A549 (cell line): Measurements from ENCODE around the gene BICC1. TPM values are rescaled to one million over a fixed set of nuclear protein-coding genes. Genes with fewer than 3 reads are reported as not detected.

Source experiments
- ATAC-seq, 2 experiments: fragments of 200-7000 bp in 1 of 2; fragments of >200 bp in 1 of 2; cut with Nextera tagmentation in 1 of 2; cut with Tn5 transposase in 1 of 2; 3 replicates each; pipeline versions ENCODE4 v1.8.0 to v1.9.1; 2018 to 2020; ENCODE audit warnings: mild to moderate bottlenecking in 1 of 2, moderate library complexity in 1 of 2
- CTCF ChIA-PET: fragments of 300-600 bp; sonication (Branson Sonifier 250); formaldehyde crosslinking; extraction: SDS; loops from one replicate; lab custom pipeline; 2021; ENCODE audit warnings: antibody characterized with exemption, inconsistent platforms; lab: Yijun Ruan, JAX
- POLR2A ChIA-PET: fragments of 350-600 bp; formaldehyde crosslinking; extraction: SDS; loops from one replicate; lab custom pipeline; 2021; ENCODE audit warnings: antibody characterized with exemption, inconsistent platforms; lab: Yijun Ruan, JAX
- DNase-seq, 2 experiments: peaks; one replicate each; pipeline versions ENCODE4 v3.0.0 to v3.0.0-alpha.2; 2011 to 2016; ENCODE audit warnings: low read depth in 1 of 2, low spot score in 1 of 2
- FAIRE-seq: peaks from 2 replicates; lab custom pipeline; 2011; peaks lifted over from hg19 to GRCh38; lab: Jason Lieb, UNC
- H3K27ac ChIP-seq, 2 experiments: fragments of >200 bp; sonication (Bioruptor Twin); formaldehyde crosslinking; 3 replicates each; pipeline ENCODE4 v1.5.1; 2016 to 2017
- H3K4me1 ChIP-seq: fragments of >200 bp; sonication (Bioruptor Twin); formaldehyde crosslinking; 3 replicates; pipeline ENCODE4 v1.6.1; 2016
- H3K4me2 ChIP-seq: fragments of >200 bp; sonication (Bioruptor Twin); formaldehyde crosslinking; 3 replicates; pipeline ENCODE4 v1.6.1; 2016
- H3K4me3 ChIP-seq: fragments of >200 bp; sonication (Bioruptor Twin); formaldehyde crosslinking; 3 replicates; pipeline ENCODE4 v1.5.1; 2016
- H3K9me3 ChIP-seq: fragments of >200 bp; sonication (Bioruptor Twin); formaldehyde crosslinking; 3 replicates; pipeline ENCODE4 v1.6.1; 2016
- BCL3 ChIP-seq: fragments of >200 bp; sonication (Bioruptor Twin); formaldehyde crosslinking; IDR thresholded peaks from 3 replicates; pipeline ENCODE4 v1.6.1; 2016
- CEBPB ChIP-seq, 2 experiments: fragments of >200 bp in 1 of 2; sonication (Bioruptor Twin) in 1 of 2; formaldehyde crosslinking in 1 of 2; IDR thresholded peaks; 2 replicates each; pipeline ENCODE4 v1.6.1; 2012 to 2016
- ELK1 ChIP-seq: fragments of 150-350 bp; IDR thresholded peaks from 2 replicates; pipeline ENCODE4 v1.6.1; 2014; ENCODE audit warnings: low read depth, mild to moderate bottlenecking, low read length
- EP300 ChIP-seq, 2 experiments: fragments of >200 bp; sonication (Bioruptor Twin); formaldehyde crosslinking; IDR thresholded peaks; 2 replicates in 1 of 2; 3 replicates in 1 of 2; pipeline ENCODE4 v1.6.1; 2016 to 2017
- ESRRA ChIP-seq: fragments of 150-350 bp; IDR thresholded peaks from 2 replicates; pipeline ENCODE4 v1.6.1; 2014; ENCODE audit warnings: mild to moderate bottlenecking, low read length, borderline replicate concordance
- FOSL2 ChIP-seq, 2 experiments: fragments of 450-650 bp in 1 of 2; fragments of >200 bp in 1 of 2; sonication (Bioruptor Twin) in 1 of 2; formaldehyde crosslinking; IDR thresholded peaks; 2 replicates each; pipeline versions ENCODE4 v1.5.0 to v1.6.1; 2016 to 2020; ENCODE audit warnings: mild to moderate bottlenecking in 1 of 2, moderate library complexity in 1 of 2
- FOXS1 ChIP-seq: fragments of 250-450 bp; sonication (Bioruptor Pico); IDR thresholded peaks from 2 replicates; pipeline ENCODE4 v1.5.0; 2020; ENCODE audit warnings: mild to moderate bottlenecking, moderate library complexity
- HDAC2 ChIP-seq: fragments of 200-600 bp; sonication (generic); IDR thresholded peaks from 2 replicates; pipeline ENCODE4 v1.6.1; 2016
- HEYL ChIP-seq: fragments of 250-450 bp; sonication (Bioruptor Pico); IDR thresholded peaks from 2 replicates; pipeline ENCODE4 v1.8.0; 2021; ENCODE audit warnings: mild to moderate bottlenecking, moderate library complexity
- HMGXB4 ChIP-seq: fragments of 250-450 bp; sonication (Bioruptor Pico); IDR thresholded peaks from 2 replicates; pipeline ENCODE4 v1.5.0; 2021; ENCODE audit warnings: mild to moderate bottlenecking, moderate library complexity, borderline replicate concordance
- HOXA7 ChIP-seq: fragments of 250-450 bp; sonication (Bioruptor Pico); IDR thresholded peaks from 2 replicates; pipeline ENCODE4 v1.5.0; 2020; ENCODE audit warnings: mild to moderate bottlenecking, moderate library complexity
- JUNB ChIP-seq: fragments of >200 bp; sonication (Bioruptor Twin); formaldehyde crosslinking; IDR thresholded peaks from 2 replicates; pipeline ENCODE4 v1.6.1; 2016
- MAFK ChIP-seq: fragments of 450-650 bp; IDR thresholded peaks from 2 replicates; pipeline ENCODE4 v1.6.1; 2014; ENCODE audit not compliant: partially characterized antibody
- MAX ChIP-seq: IDR thresholded peaks from 2 replicates; pipeline ENCODE4 v1.6.1; 2012
- NFE2L2 ChIP-seq: fragments of 150-350 bp; conservative IDR thresholded peaks from 2 replicates; pipeline ENCODE4 v1.6.1; 2014; ENCODE audit warnings: low read length
- NPAS2 ChIP-seq: fragments of 250-450 bp; sonication (Bioruptor Pico); IDR thresholded peaks from 2 replicates; pipeline ENCODE4 v1.8.0; 2022; ENCODE audit warnings: mild to moderate bottlenecking, moderate library complexity, borderline replicate concordance
- NR3C1 ChIP-seq: fragments of >200 bp; sonication (Bioruptor Twin); formaldehyde crosslinking; IDR thresholded peaks from 3 replicates; pipeline ENCODE4 v1.6.1; 2017
- RAD21 ChIP-seq, 2 experiments: fragments of >200 bp in 1 of 2; sonication (Bioruptor Twin) in 1 of 2; formaldehyde crosslinking in 1 of 2; IDR thresholded peaks in 1 of 2; conservative IDR thresholded peaks in 1 of 2; 2 replicates in 1 of 2; 3 replicates in 1 of 2; pipeline ENCODE4 v1.6.1; 2012 to 2018; ENCODE audit warnings: inconsistent platforms in 1 of 2
- RCOR1 ChIP-seq: fragments of 150-350 bp; IDR thresholded peaks from 2 replicates; pipeline ENCODE4 v1.6.1; 2014; ENCODE audit warnings: antibody characterized with exemption, low read length, low read depth
- REST ChIP-seq: fragments of 200-600 bp; sonication (generic); IDR thresholded peaks from 2 replicates; pipeline ENCODE4 v1.6.1; 2016; ENCODE audit warnings: antibody characterized with exemption, mild to moderate bottlenecking, moderate library complexity
- SMC3 ChIP-seq: fragments of >200 bp; sonication (Bioruptor Twin); formaldehyde crosslinking; IDR thresholded peaks from 3 replicates; pipeline ENCODE4 v1.6.1; 2018; ENCODE audit warnings: inconsistent platforms
- TP53 ChIP-seq: fragments of 250-450 bp; sonication (Bioruptor Pico); IDR thresholded peaks from 2 replicates; pipeline ENCODE4 v1.5.0; 2021; ENCODE audit warnings: mild to moderate bottlenecking, moderate library complexity
- USF2 ChIP-seq: fragments of 450-650 bp; IDR thresholded peaks from 2 replicates; pipeline ENCODE4 v1.6.1; 2014; ENCODE audit warnings: antibody characterized with exemption
- ZC3H11A ChIP-seq: fragments of 450-650 bp; IDR thresholded peaks from 2 replicates; pipeline ENCODE4 v1.6.1; 2014; ENCODE audit warnings: antibody characterized with exemption, mild to moderate bottlenecking
- ZNF302 ChIP-seq: fragments of 250-450 bp; sonication (Bioruptor Pico); IDR thresholded peaks from 2 replicates; pipeline ENCODE4 v1.9.0; 2021; ENCODE audit warnings: inconsistent platforms, mild to moderate bottlenecking, moderate library complexity
- ZSCAN20 ChIP-seq: fragments of 250-450 bp; sonication (Bioruptor Pico); IDR thresholded peaks from 2 replicates; pipeline ENCODE4 v1.8.0; 2022; ENCODE audit warnings: mild to moderate bottlenecking, moderate library complexity
- WGBS: methylation state at CpG from one replicate; pipeline ENCODE4 v1.1.6; 2017; ENCODE audit errors: missing lambda C conversion rate; 5-methylcytosine and 5-hydroxymethylcytosine counted together
- polyA plus RNA-seq, 4 experiments: library from polyadenylated mRNA; depleted of rRNA in 3 of 4; stranded (reverse); fragments of >200 nt; fragmentation: RNase III in 1 of 4; extraction: RNeasy Plus Mini Kit Qiagen cat#74134 plus additional on column Dnase treatment in 1 of 4; gene quantifications; 2 replicates in 3 of 4; 3 replicates in 1 of 4; pipeline ENCODE4 v1.2.3, GENCODE V29; 2011 to 2017

Gene BICC1
- polyA plus RNA-seq, 2 of the 4 experiments (the other 2 are of a cell fraction): 36.9 to 56.8 TPM

- 0 out of 3 replicates have a peak, but pooled peaks cover 10% of the 10 kb centered on the region for H3K4me1 ChIP-seq
- DNase-seq (no peak), FAIRE-seq (no peak), ATAC-seq (no peak)
- POLR2A ChIA-PET: no interaction called here
- TF ChIP-seq HDAC2 (no peak), HOXA7 (CRISPR knock-in tag) (no peak), FOSL2 (IDR thresholded peaks at IDR 0.05) (no peak), FOSL2 (CRISPR knock-in tag; IDR thresholded peaks at IDR 0.05) (no peak), ZNF302 (CRISPR knock-in tag) (no peak), MAFK (no peak), ZC3H11A (no peak), RAD21 (conservative IDR thresholded peaks at IDR 0.05 in 1 of 2, IDR thresholded peaks at IDR 0.05 in 1 of 2) (no peak), EP300 (IDR thresholded peaks at IDR 0.05) (no peak), FOXS1 (CRISPR knock-in tag) (no peak), NR3C1 (no peak), SMC3 (no peak), ZSCAN20 (CRISPR knock-in tag) (no peak), ELK1 (no peak)
- CTCF ChIA-PET: interaction anchor here (0.6 kb wide), 1 partner anchor 30 kb away, joined by 4 read pairs; no protein-coding TSS in a partner anchor
- no peak overlapping the region for H3K4me2 ChIP-seq
- H3K27ac ChIP-seq: no peak overlapping the region
- H3K4me3 ChIP-seq: no peak overlapping the region
- peaks cover 40% of the 10 kb centered on the region for H3K9me3 ChIP-seq
- WGBS: 80% methylated on average over 1 of the region's 1 CpG
Measured at GRCh38 chr10:58567652-58568051, 55.0 kb downstream of the BICC1 start.

- DNase-seq (no peak), FAIRE-seq (no peak), ATAC-seq (no peak)
- CTCF ChIA-PET: interaction anchor here (0.9 kb wide), 1 partner anchor 11 kb away, joined by 3 read pairs; no protein-coding TSS in a partner anchor
- TF ChIP-seq ESRRA (no peak), HEYL (CRISPR knock-in tag) (no peak), NPAS2 (CRISPR knock-in tag) (no peak), RCOR1 (no peak), ZSCAN20 (CRISPR knock-in tag) (no peak), USF2 (no peak), JUNB (no peak), TP53 (CRISPR knock-in tag) (no peak), NR3C1 (no peak), HMGXB4 (CRISPR knock-in tag) (no peak), CEBPB (IDR thresholded peaks at IDR 0.05) (no peak), HDAC2 (no peak), NFE2L2 (no peak), REST (no peak), MAX (no peak), FOSL2 (IDR thresholded peaks at IDR 0.05) (no peak), FOSL2 (CRISPR knock-in tag; IDR thresholded peaks at IDR 0.05) (no peak), BCL3 (no peak), ELK1 (no peak)
- no peak overlapping the region for H3K4me2 ChIP-seq
- H3K4me3 ChIP-seq: no peak overlapping the region
- peaks cover 36% of the 10 kb centered on the region for H3K9me3 ChIP-seq
- WGBS: 72% methylated on average over 2 of the region's 2 CpGs
- H3K27ac ChIP-seq: no peak overlapping the region
- POLR2A ChIA-PET: no interaction called here
- peaks cover 13% of the 10 kb centered on the region for H3K4me1 ChIP-seq
Measured at GRCh38 chr10:58568428-58568935, 55.8 kb downstream of the BICC1 start.
